CD1c-positive myeloid dendritic cell (primary cell): ENCODE data around the gene GABPB1.

Experiments used
- DNase-seq: peaks from one replicate; pipeline ENCODE4 v3.0.0-alpha.2; 2016; ENCODE audit errors: extremely low spot score

Gene GABPB1

GRCh38 chr15:50244153-50244552 is 110.8 kb downstream of the GABPB1 start:
- no peak for DNase-seq

GRCh38 chr15:50241684-50242450 is 113.1 kb downstream of the GABPB1 start:
- DNase-seq: no peak

- no peak for DNase-seq
Observed at GRCh38 chr15:50238255-50238654, 116.7 kb downstream of the GABPB1 start.

GRCh38 chr15:50236433-50236832 is 118.6 kb downstream of the GABPB1 start:
- no peak for DNase-seq

- no peak for DNase-seq
Observed at GRCh38 chr15:50235794-50236193, 119.2 kb downstream of the GABPB1 start.

GRCh38 chr15:50234764-50235163 is 120.2 kb downstream of the GABPB1 start:
- no peak for DNase-seq

- no peak for DNase-seq
Observed at GRCh38 chr15:50233192-50233736, 121.7 kb downstream of the GABPB1 start.

- DNase-seq: no peak
Observed at GRCh38 chr15:50232791-50233190, 122.2 kb downstream of the GABPB1 start.

- DNase-seq: no peak
Observed at GRCh38 chr15:50231761-50232160, 123.2 kb downstream of the GABPB1 start.

GRCh38 chr15:50229336-50229735 is 125.7 kb downstream of the GABPB1 start:
- DNase-seq: no peak

GRCh38 chr15:50228866-50229265 is 126.1 kb downstream of the GABPB1 start:
- DNase-seq: no peak

- no peak for DNase-seq
Observed at GRCh38 chr15:50227076-50227475, 127.9 kb downstream of the GABPB1 start.

- DNase-seq: no peak
Observed at GRCh38 chr15:50225938-50226337, 129.1 kb downstream of the GABPB1 start.
